NAMALWA (cell line): Measurements from ENCODE around the gene ADAT2.

Experiments used
- DNase-seq: peaks from one replicate; pipeline ENCODE4 v3.0.0-alpha.2; 2015; ENCODE audit warnings: low spot score

ADAT2 gene

GRCh38 chr6:143397227-143398222, 53.0 kb downstream of the ADAT2 start:
- DNase-seq = no peak

- no peak for DNase-seq
These were observed 53.8 kb downstream of the ADAT2 start for GRCh38 chr6:143396497-143397226.

GRCh38 chr6:143395699-143396098, 54.8 kb downstream of the ADAT2 start:
- no peak for DNase-seq

- no peak for DNase-seq
These were observed 56.1 kb downstream of the ADAT2 start for GRCh38 chr6:143394389-143394788.

GRCh38 chr6:143390278-143390677, 60.2 kb downstream of the ADAT2 start:
- DNase-seq = no peak

GRCh38 chr6:143385636-143386035, 64.9 kb downstream of the ADAT2 start:
- no peak for DNase-seq

GRCh38 chr6:143376861-143377260, 73.6 kb downstream of the ADAT2 start:
- DNase-seq = no peak

- no peak for DNase-seq
These were observed 74.1 kb downstream of the ADAT2 start for GRCh38 chr6:143376375-143376774.

GRCh38 chr6:143375022-143375585, 75.4 kb downstream of the ADAT2 start:
- no peak for DNase-seq

- DNase-seq = no peak
These were observed 76.5 kb downstream of the ADAT2 start for GRCh38 chr6:143374014-143374413.
